Measurements from ENCODE around the gene ADGRL3.
"Not testable (repeated sequence)": the region's sequence is repeated elsewhere in the genome, so short reads cannot be mapped to it uniquely, and the experiment has no call there.

ADGRL3 gene

DNA sequence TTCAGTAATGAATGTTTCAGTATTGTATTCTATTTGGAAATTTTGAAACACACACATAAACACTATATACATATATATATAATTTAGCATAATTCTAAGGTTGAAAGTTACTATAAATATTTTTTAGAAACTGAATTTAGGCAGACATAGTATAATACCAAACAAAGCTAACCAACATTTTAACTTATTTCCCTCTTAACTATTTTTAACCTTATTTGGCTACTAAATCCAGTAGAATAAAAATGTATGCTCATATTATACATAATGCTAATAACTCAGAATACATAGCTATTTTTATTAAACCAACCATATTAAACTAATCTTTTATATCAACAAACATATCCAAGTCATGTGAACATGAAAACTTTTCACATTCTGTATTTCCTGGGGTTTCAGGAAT, 563.6 kb downstream of the ADGRL3 start:
- no peak for DNase-seq

DNA sequence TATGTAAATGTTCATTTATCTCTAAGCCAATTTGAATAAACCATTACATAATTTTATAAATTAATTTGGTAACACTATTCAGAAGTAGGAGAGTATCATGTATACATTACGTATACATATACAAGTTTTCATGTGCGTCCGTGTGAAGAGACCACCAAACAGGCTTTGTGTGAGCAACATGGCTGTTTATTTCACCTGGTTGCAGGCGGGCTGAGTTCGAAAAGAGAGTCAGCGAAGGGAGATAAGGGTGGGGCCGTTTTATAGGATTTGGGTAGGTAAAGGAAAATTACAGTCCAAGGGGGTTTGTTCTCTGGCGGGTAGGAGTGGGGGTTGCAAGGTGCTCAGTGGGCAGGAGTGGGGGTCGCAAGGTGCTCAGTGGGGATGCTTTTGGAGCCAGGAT, 564.0 kb downstream of the ADGRL3 start:
- not testable (repeated sequence) for DNase-seq

DNA sequence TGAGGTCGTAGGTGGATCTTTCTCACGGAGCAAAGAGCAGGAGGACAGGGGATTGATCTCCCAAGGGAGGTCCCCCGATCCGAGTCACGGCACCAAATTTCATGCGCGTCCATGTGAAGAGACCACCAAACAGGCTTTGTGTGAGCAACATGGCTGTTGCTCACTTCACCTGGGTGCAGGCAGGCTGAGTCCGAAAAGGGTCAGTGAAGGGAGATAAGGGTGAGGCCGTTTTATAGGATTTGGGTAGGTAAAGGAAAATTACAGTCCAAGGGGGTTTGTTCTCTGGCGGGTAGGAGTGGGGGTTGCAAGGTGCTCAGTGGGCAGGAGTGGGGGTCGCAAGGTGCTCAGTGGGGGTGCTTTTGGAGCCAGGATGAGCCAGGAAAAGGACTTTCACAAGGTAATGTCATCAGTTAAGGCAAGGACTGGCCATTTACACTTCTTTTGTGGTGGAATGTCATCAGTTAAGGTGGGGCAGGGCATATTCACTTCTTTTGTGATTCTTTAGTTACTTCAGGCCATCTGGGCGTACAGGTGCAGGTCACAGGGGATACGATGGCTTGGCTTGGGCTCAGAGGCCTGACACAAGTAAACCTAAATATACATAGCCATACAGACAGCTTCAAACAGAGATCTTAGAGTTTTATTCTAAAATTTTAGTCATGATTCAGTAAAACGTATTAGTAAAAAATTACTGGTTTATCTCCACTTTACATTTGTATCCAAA, 569.5 kb downstream of the ADGRL3 start:
- not testable (repeated sequence) for DNase-seq

DNA sequence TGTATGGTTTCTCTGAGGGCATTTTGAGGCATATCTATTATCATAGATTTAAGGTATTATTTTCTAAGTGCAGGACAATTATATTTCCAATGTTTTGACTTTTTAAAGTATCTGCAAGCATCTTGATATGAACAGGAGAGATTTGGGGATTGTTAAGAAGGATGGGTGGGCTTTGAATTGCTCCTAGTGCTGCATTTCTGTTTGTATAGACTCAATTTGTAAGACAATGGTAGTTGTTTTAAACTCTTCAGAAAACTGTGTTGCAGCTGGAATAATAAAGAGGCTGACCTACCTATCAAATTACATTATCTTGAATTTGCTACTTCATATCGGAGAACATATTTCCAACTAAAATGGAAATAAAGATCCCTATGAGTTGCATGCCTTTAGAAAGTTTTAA, 570.3 kb downstream of the ADGRL3 start:
- no peak for DNase-seq

DNA sequence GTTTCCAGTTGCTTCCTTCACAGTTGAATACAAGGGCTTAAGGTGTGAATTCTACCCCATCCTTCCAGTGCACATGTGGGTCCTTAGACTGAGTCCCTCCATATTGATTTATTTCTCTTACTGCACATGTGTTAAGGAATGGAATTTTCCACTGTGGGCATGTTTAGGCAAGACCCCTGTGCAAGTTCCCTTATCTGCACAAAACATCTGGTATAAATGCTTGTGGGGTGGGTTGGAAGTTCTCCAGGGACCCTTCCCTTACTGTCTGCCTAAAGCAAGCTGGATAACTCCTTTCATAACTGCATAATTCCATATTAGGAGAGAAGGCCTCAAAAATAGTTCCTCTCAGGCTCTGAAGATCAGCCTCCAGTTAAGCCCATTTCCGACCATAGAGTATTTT, 570.9 kb downstream of the ADGRL3 start:
- peak; percentile 58 for DNase-seq

DNA sequence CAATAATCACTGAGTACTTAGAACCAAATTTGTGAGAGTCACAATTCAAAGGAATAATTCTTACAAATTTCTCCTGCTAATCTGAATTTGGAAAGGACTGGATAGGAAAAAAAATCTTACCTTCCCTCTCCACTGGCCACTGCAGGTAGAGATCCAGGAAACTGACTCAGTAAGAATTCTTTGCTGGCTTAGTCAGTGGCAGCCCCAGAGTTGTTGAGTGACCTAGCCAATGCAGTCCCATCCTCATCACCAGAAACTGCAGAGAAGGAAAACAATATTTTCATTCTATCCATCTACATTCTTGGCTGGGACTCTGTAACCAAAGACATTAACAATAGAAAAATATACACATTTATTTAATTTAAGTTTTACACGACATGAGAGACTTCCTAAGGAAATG, 572.0 kb downstream of the ADGRL3 start:
- no peak for DNase-seq

DNA sequence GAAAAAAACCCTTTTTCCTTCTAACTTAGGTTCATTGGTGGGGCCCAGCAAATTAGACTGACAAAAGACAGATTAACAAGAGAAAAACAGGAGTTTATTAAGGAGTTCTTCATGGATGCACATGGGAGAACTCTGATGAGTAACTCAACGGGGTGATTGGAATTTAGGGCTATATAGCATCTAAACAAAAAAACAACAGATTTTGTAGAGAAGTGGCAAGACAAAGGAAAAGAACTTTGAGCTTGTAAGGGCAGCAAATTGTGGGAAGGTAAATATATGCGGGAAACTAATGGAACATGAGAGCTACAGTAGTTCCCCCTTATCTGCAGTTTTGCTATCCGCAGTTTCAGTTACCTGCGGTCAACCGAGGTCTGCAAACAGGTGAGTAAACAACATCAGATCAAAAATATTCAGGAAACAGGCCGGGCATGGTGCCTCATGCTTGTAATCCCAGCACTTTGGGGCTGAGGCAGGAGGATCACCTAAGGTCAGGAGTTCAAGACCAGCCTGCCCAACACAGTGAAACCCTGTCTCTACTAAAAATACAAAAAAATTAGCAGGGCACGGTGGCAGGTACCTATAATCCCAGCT, 573.6 kb downstream of the ADGRL3 start:
- DNase-seq = no peak

DNA sequence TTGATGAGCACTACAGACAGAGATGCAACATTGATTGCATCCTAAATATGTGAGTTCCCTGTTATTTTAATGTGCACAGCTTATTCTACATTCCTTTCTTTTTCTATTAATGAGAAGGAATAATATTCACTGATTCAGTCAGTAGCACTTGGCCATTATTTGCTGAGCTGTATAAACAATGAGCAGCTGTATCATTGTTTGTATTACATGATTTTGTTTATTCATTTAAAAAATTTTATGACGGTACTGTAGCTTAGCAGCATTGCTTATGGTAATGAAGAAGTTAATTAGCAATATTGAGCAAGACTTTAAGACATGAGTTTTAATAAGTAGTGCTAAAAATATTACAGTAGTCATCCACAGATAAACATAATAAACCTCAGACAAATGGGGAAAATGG, 582.0 kb downstream of the ADGRL3 start:
- DNase-seq = no peak

DNA sequence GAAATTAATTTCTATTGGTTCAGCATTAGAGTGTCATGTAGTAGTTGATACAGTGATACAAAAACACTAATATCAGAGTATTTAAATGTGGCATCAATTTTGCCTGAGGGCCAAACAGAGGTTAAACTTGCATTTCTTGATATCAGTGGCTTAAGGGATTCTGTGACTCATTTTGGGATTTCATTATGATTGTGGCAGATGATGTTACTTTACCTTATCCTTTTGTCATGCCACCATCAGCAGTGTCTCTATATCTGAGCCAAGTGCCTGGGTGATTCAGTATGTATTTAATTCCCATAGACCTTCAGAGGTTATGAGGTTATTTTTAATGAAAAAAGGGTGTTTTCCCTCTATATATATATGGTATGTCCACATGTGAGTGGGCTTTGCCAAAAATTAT, 582.9 kb downstream of the ADGRL3 start:
- no peak for DNase-seq

DNA sequence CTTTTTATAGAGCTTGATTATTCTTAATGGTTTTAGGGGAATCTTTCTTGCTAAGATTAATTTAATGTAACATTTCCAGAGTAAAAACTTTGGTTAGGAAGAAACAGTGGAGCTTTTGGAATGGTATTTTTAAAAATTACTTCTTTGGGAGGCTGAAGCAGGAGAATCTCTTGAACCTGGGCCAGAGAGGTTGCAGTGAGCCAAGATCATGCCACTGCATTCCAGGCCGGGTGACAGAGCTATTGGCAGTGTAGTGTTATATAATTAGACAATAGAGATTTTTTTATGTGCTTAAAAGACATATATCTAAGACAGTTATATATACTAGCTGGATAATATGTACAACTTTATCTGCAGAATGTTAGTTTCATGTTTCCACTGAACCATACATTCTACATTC, 585.6 kb downstream of the ADGRL3 start:
- no peak for DNase-seq

DNA sequence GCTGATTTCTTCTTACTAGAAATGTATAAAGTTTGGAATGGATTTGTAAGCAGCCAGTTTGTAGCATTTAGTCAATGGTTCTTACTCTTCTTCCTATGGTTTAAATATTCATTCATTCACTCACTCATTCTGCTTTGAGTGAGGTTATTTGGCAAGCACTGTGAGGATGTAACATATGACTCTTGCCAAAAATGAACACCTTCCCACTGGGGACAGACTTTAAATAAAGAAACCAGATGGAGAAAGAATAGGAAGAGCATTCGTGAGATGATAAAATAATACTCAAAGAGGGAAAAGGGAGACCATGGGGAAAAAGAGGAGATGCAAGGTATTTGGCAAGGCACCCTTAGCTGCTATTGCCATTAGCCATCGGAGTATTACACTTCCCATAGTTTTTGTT, 586.1 kb downstream of the ADGRL3 start:
- no peak for DNase-seq

DNA sequence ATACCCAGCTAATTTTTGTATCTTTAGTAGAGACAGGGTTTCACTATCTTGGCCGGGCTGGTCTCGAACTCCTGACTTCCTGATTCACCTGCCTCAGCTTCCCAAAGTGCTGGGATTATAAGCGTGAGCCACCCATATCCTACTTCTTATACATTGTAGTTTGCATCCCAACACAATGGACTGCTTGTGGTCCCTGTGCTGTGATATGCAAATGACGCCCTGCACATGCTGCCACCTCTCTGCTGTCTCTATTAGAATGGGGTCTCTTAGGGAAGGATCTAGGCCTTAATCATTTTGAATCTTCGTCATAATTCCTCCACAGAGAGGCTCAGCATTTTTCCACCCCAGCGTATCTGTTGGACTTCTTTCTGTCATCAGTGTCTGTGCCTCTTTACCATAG, 595.9 kb downstream of the ADGRL3 start:
- DNase-seq = no peak

DNA sequence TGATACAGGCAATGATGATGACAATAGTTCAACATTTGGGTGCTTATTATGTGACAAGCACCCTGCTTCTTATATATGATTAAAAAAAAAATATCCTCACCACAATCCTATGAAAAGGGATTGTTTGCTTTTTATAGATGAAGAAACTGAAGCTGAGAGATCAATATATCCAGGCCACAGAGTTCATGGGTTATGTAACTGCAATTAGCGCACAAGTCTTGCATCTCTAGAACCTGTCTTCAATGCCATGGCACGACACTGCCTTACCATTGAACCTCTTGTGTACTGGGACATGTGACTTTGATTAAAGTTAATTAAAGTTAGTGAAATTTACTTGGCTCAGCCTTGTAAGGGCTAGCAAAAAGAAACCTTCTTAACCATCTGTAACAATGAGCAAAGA, 599.7 kb downstream of the ADGRL3 start:
- DNase-seq = no peak

DNA sequence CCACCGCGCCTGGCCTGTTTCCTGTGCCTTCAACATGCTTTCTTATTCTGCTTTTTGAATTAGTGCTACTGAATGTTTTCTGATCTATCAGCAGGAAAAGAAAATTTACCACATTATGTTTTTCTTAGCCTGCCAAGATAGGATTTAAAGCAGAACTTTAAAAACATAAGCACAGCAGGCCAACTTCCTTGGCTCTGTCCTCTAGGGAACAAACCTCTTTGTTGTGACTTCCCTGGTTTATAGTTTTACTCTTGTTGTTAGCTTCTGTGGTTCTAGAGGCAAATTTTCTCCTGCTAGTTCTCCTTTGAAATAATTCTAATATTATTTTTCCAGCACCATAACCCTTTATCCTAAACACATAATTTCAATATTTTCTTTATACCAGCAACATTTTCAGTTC, 605.1 kb downstream of the ADGRL3 start:
- DNase-seq = no peak

DNA sequence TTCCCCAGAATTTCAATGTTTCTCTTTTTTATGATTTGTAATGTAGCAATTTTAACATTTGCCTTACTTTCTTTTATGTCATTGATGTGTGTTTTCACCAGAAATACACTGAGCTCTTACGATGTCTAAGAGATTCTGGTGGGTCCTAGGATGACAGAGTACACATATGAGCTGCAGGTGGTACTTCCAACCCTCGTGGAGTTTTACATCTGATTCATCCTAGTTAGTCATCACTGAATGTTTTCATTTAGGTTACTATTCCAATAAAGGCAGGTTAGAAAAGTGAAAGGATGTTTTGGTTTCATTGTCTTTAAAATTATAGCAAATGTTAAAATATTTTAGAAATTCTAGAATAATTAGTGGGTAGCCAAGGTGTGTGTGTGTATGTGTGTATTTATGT, 605.9 kb downstream of the ADGRL3 start:
- no peak for DNase-seq

DNA sequence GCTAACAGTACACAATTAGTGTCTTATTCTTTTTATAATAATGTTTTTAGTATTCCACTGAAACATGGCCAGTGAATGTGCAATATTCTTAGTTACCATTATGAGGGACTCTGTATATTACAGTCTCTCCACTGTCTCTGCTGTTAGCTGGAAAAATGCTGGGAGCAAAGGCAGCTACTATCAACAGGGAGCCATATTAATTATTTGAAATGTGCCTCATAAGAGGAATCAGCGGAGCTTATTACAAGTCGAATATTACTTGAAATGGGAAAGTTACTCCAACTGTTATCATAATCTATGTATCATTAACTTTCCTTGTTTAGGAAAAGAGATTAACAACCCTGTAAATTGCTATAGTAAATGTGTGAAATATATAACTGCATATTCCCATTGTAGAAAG, 612.0 kb downstream of the ADGRL3 start:
- DNase-seq = no peak

DNA sequence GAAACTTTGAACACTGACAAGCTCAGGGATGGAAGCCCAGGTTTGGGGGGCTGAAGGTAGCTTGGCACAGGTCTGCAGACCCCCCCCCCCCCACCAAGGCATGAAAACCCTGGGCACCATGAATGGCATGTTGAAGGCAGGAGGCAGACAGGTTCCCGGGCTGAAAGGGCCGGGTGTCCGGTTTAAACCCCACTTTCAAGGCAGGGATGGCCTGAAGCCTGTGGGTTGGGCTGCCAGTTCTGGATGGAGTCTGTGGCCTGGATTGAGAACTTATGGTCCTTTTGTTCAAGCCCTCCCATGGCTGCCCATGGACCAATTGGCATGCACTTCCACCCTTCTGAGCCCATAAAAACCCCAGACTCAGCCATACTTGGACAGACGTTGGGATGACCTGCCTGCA, 616.9 kb downstream of the ADGRL3 start:
- no peak for DNase-seq

DNA sequence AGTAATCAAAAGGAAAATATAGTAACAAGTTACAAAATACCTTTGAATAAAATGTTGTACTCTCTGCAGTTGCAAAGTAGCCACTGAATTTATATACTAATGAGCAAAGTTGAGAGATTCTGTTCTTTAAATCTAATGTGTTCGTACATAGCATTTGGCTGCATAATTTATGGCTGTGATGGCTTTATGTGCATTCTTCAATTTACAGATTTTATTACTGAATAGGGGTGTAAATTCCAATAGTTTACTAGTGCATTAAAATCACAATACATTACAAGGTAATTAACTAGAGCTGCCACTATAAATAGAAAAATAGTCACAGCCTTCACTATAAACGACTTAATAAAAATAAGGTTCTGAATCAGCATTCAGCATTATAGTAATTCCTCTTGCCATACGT, 620.0 kb downstream of the ADGRL3 start:
- no peak for DNase-seq

DNA sequence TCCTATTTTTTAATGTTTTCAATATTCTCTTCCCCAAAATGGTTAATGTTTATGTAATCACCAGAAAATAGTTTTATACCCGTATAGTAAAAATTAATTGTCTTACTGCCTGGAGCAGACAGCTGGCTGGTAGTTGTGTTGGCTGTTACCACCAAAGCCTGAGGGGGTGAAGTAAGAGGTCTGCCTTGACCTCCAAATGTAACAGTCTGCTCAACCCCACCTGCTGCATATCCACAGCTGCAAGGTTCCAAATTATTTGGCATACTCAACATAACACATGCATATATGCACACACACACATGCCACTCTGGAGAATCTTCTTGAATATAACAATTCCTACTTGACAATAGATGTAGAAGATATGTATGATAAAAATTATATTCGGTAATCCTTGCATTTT, 624.3 kb downstream of the ADGRL3 start:
- no peak for DNase-seq

DNA sequence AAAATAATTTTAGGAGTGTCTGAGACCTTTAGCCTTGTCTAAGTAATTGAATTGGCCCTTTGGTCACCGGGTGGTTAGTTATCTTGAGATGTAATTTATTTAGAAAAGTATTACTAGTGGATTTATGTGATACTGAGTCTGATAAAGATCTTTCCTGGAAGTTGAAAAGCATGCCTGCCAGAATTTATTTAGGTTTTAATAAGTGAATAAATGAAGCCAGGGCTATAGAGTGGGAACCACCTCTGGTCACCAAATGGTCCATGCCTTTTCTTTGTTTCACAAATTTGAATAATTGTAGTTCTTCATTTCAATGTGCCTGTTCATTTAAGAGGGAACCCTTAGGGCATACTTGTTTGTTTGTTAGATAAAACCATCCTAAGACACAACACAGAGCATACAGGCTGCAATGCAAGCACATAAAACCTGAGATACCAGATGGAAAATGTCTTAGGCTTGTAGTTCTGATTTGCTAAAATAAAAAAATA, 627.8 kb downstream of the ADGRL3 start:
- no peak for DNase-seq

DNA sequence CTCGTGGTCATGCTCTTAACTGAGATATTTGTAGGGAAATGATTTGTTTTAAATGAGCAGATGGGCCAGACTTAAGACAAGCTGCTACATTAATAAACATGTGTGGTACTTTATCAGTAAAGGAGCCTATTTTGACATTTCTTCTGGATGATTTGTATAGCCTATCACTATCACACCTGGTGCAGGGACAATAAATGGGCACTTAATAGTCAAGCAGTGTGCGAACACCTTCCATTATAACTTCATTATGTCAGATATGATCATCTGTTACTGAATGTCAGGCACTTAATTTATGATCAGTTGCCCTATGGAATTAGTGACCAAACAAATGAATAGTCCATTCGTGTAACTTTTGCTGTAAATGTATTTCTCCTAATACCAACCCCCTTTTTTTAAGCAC, 628.8 kb downstream of the ADGRL3 start:
- DNase-seq = no peak

DNA sequence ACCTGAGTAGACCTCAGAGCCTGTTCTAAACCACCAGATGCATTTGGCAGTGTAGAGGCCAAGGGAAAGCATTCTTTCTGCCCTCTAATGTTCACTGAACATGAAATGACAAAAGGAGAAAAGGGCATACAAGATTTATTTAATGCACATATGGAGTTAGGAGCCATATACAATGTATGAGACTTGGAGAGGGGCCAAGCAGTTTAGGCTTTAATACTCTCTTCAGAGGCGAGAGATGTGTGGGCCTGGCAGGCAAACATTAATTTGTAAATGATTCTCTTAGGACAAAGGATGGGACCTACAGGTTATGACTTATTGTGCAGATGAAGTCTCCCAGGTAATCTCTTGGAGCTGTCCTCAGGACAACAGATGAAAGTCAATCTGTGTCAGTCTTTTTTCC, 631.9 kb downstream of the ADGRL3 start:
- DNase-seq = no peak

DNA sequence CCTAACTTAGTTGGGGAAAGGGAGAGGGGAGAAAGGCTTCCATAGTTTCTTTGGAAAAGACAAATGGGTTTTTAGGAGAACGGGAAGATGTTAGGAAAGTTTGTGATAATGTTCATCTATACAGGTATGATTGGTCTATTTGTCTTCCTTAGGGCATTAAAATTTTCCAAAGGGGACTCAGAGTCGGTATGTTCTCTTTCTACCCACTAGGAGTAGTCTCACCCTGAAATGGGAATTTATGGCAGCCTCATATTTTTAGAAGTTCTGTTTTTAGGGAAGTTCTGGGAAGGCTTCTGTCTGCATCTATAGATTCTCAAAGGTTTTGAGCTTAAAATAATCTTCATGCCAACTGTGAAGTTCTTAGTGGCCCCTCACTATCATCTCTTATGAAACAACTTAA, 637.3 kb downstream of the ADGRL3 start:
- DNase-seq = no peak

DNA sequence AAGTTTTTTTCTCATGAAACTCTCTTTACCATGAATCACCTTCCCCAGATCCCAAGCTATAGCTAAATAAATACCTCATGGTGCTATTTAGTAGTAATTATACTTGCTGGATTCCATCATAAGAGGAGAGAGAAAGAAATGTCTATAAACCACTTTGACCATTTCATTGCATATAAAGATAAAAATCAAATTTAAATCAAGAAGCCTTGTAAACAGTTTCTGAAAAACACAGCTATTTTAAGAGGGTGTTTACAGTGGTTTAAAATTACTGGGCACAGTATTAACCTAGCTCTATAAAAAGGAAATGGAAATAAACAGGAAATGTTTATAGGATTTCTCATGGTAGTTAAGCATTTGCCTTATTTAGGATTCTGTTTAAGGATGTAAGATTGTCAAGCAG, 637.9 kb downstream of the ADGRL3 start:
- no peak for DNase-seq

DNA sequence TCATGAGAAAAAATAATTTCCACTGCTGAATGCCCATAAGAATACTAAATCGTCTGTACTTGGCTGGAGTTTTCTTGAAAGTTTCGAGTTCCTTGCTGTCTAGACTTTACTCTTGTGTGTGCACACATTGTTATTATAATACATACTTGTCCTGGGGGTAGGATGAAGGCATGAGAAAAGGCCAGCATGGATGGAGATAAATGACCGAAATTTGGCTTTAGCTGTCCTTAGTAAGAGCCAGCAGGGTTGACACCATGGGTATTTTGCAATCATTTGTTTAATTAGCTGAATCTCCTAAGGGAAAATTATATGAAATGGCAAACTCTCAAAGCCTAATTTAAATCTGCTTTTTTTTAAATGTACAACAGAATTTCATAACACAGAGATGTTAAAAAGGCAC, 641.6 kb downstream of the ADGRL3 start:
- DNase-seq = no peak

Data from GDM1 (cell line).